Aorta (tissue), 5 donors: ENCODE results near the gene SLC9A9. TPM values are rescaled to one million over a fixed set of nuclear protein-coding genes. Genes with fewer than 3 reads are reported as not detected.

Experiments
- ATAC-seq: fragments of 200-7000 bp; cut with Tn5 transposase; one replicate; pipeline ENCODE4 v1.9.1; 2022; ENCODE audit warnings: moderate library complexity; ENCODE audit not compliant: low FRiP score
- DNase-seq, 2 donors: peaks; one replicate each; pipeline ENCODE4 v3.0.0-alpha.2; 2020
- H3K27ac ChIP-seq, 2 donors: one replicate each; pipeline ENCODE4 v1.5.1; 2013; ENCODE audit warnings: low read length in 2 of 2, mild to moderate bottlenecking in 2 of 2, moderate library complexity in 2 of 2, control low read depth in 1 of 2, inconsistent platforms in 1 of 2, low read depth in 1 of 2
- H3K27me3 ChIP-seq, 2 donors: one replicate each; pipeline ENCODE4 v1.6.1; 2013; ENCODE audit warnings: control low read depth in 1 of 2, low read length in 1 of 2, mild to moderate bottlenecking in 1 of 2, moderate library complexity in 1 of 2; ENCODE audit not compliant: insufficient read depth in 2 of 2, control insufficient read depth in 1 of 2
- H3K36me3 ChIP-seq, 2 donors: one replicate each; pipeline ENCODE4 v1.6.1; 2013; ENCODE audit warnings: control low read depth in 1 of 2, low read length in 1 of 2, mild to moderate bottlenecking in 1 of 2; ENCODE audit not compliant: insufficient read depth in 2 of 2, control insufficient read depth in 1 of 2
- H3K4me1 ChIP-seq, 2 donors: one replicate each; pipeline ENCODE4 v1.6.1; 2013; ENCODE audit warnings: low read length in 2 of 2, control low read depth in 1 of 2, mild to moderate bottlenecking in 1 of 2, moderate library complexity in 1 of 2; ENCODE audit not compliant: insufficient read depth in 2 of 2, control insufficient read depth in 1 of 2
- H3K4me3 ChIP-seq, 2 donors: one replicate each; pipeline ENCODE4 v1.5.1; 2013; ENCODE audit warnings: low read length in 2 of 2, control low read depth in 1 of 2, mild to moderate bottlenecking in 1 of 2
- H3K9me3 ChIP-seq: one replicate; pipeline ENCODE4 v1.6.1; 2013; ENCODE audit warnings: mild to moderate bottlenecking, low read length; ENCODE audit not compliant: control insufficient read depth
- WGBS, 2 donors: extraction: QIAGEN DNeasy Blood & Tissue Kit; methylation state at CpG; one replicate each; pipeline ENCODE4 v1.1.7; 2013; 5-methylcytosine and 5-hydroxymethylcytosine counted together
- intact Hi-C, 2 donors: fragments of 100-400 bp; cut with DNase I; formaldehyde crosslinking; loops; one replicate each; pipeline versions ENCODE4 v1.14.2 to v1.15.0; 2022
- polyA plus RNA-seq, 2 donors: library from polyadenylated mRNA; stranded (reverse); fragments of 200-250 nt; gene quantifications; one replicate each; pipeline ENCODE4 v1.2.3, GENCODE V29; 2013
- total RNA-seq, 2 donors: library from RNA; stranded (reverse); fragmentation: NEBNext Ultra II Directional; extraction: Animal tissue kit (Norgen Biotek cat#: 25700); gene quantifications; one replicate each; pipeline ENCODE4 v1.2.1, GENCODE V29; 2021
- donor health status: healthy with polysubstance abuse.
- donor health status: Bipolar disorder and iron deficiency.
- donor health status: DM: no; HTN: no; CAD: no.
- donor health status: DM: no; HTN: no; CAD: no.
- donor health status: DM: yes; HTN: yes; CAD: no.

The SLC9A9 gene
- total and polyA plus RNA-seq, 4 donors = 7.3 to 45.8 (median 12.5) TPM

GRCh38 chr3:143693506-143693905 lies 154.8 kb downstream of the SLC9A9 start:
- ATAC-seq = no peak
- H3K4me3 ChIP-seq = no peak overlapping the region
- no peaks in the 10 kb centered on the region for H3K4me1 ChIP-seq
- no peaks in the 10 kb centered on the region for H3K36me3 ChIP-seq
- H3K27me3 ChIP-seq = no peaks in the 10 kb centered on the region
- no peak overlapping the region for H3K27ac ChIP-seq
- intact Hi-C loops = no loop called here
- WGBS, 2 donors = 64 to 74% methylated on average over 1 of the region's 1 CpG
- DNase-seq = no peak
- H3K9me3 ChIP-seq = peaks cover 1% of the 10 kb centered on the region

- intact Hi-C loops = no loop called here
- H3K4me1 ChIP-seq = no peaks in the 10 kb centered on the region
- H3K36me3 ChIP-seq = no peaks in the 10 kb centered on the region
- H3K27ac ChIP-seq = no peak overlapping the region
- ATAC-seq (no peak), DNase-seq (no peak)
- H3K27me3 ChIP-seq = no peaks in the 10 kb centered on the region
- H3K4me3 ChIP-seq = no peak overlapping the region
- no peaks in the 10 kb centered on the region for H3K9me3 ChIP-seq
- 63 to 69% methylated on average over 5 of the region's 5 CpGs for WGBS, 2 donors
Observed at GRCh38 chr3:143686638-143687197, 161.6 kb downstream of the SLC9A9 start.

GRCh38 chr3:143685491-143685890 lies 162.8 kb downstream of the SLC9A9 start:
- Histone ChIP-seq H3K4me1 (no peaks in the 10 kb centered on the region), H3K4me3 (no peak overlapping the region), H3K36me3 (no peaks in the 10 kb centered on the region), H3K27ac (no peak overlapping the region), H3K9me3 (no peaks in the 10 kb centered on the region), H3K27me3 (no peaks in the 10 kb centered on the region)
- ATAC-seq (no peak), DNase-seq (no peak)
- 45 to 58% methylated on average over 1 of the region's 1 CpG for WGBS, 2 donors
- intact Hi-C loops = no loop called here

GRCh38 chr3:143677430-143677829 lies 170.8 kb downstream of the SLC9A9 start:
- Histone ChIP-seq H3K9me3 (no peaks in the 10 kb centered on the region), H3K27me3 (no peaks in the 10 kb centered on the region), H3K27ac (no peak overlapping the region), H3K4me3 (no peak overlapping the region), H3K36me3 (no peaks in the 10 kb centered on the region), H3K4me1 (no peaks in the 10 kb centered on the region)
- intact Hi-C loops = no loop called here
- DNase-seq = no peak
- no peak for ATAC-seq

GRCh38 chr3:143676747-143677146 lies 171.5 kb downstream of the SLC9A9 start:
- DNase-seq (no peak), ATAC-seq (no peak)
- no peaks in the 10 kb centered on the region for H3K27me3 ChIP-seq
- H3K36me3 ChIP-seq = no peaks in the 10 kb centered on the region
- H3K27ac ChIP-seq = no peak overlapping the region
- H3K4me1 ChIP-seq = no peaks in the 10 kb centered on the region
- H3K9me3 ChIP-seq = no peaks in the 10 kb centered on the region
- intact Hi-C loops = no loop called here
- WGBS, 2 donors = 52 to 59% methylated on average over 3 of the region's 3 CpGs
- no peak overlapping the region for H3K4me3 ChIP-seq

- DNase-seq (no peak), ATAC-seq (no peak)
- Histone ChIP-seq H3K27ac (no peak overlapping the region), H3K4me1 (no peaks in the 10 kb centered on the region), H3K27me3 (no peaks in the 10 kb centered on the region), H3K4me3 (no peak overlapping the region), H3K36me3 (no peaks in the 10 kb centered on the region), H3K9me3 (no peaks in the 10 kb centered on the region)
- intact Hi-C loops = no loop called here
- 91 to 93% methylated on average over 6 of the region's 6 CpGs for WGBS, 2 donors
Observed at GRCh38 chr3:143676021-143676420, 172.2 kb downstream of the SLC9A9 start.

- intact Hi-C loops = no loop called here
- Histone ChIP-seq H3K27me3 (no peaks in the 10 kb centered on the region), H3K4me3 (no peak overlapping the region), H3K27ac (no peak overlapping the region), H3K9me3 (no peaks in the 10 kb centered on the region), H3K36me3 (no peaks in the 10 kb centered on the region), H3K4me1 (no peaks in the 10 kb centered on the region)
- WGBS, 2 donors = 31 to 33% methylated on average over 10 of the region's 10 CpGs
- peak; percentile 67 to 83 for DNase-seq
- peak; percentile 83 for ATAC-seq
Observed at GRCh38 chr3:143674100-143674968, 173.9 kb downstream of the SLC9A9 start.

- Histone ChIP-seq H3K4me3 (no peak overlapping the region), H3K4me1 (no peaks in the 10 kb centered on the region), H3K27me3 (no peaks in the 10 kb centered on the region), H3K36me3 (no peaks in the 10 kb centered on the region), H3K9me3 (no peaks in the 10 kb centered on the region), H3K27ac (no peak overlapping the region)
- 79 to 80% methylated on average over 3 of the region's 3 CpGs for WGBS, 2 donors
- DNase-seq (no peak), ATAC-seq (no peak)
- intact Hi-C loops = no loop called here
Observed at GRCh38 chr3:143672396-143673165, 175.7 kb downstream of the SLC9A9 start.
